GM19324 (cell line): ENCODE data around the gene POLR1G.
A peak's percentile ranks its signal among the peaks of the same experiment; 100 is the strongest.
"Not testable (repeated sequence)": the region's sequence is repeated elsewhere in the genome, so short reads cannot be mapped to it uniquely, and the experiment has no call there.

Experiments used
- ATAC-seq: cut with Tn5 transposase; IDR thresholded peaks from one replicate; pipeline ENCODE4 v1.9.1; 2021; ENCODE audit warnings: mild to moderate bottlenecking, moderate library complexity; ENCODE audit not compliant: unreplicated experiment, low FRiP score

Gene POLR1G

DNA sequence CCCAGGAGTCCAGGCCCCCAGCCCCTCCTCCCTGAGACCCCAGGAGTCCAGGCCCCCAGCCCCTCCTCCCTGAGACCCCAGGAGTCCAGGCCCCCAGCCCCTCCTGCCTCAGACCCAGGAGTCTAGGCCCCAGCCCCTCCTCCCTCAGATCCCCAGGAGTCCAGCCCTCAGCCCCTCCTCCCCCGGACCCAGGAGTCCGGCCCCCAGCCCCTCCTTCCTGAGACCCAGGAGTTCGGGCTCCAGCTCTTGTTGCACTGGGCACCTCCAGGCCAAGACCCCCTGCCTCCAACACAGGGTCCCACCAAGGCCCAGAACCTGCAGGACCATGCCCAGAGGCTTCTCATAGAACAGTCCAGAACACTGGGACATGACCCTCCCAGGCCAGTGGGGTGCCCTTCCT lies 13.5 kb downstream of the POLR1G start:
- no peak for ATAC-seq

DNA sequence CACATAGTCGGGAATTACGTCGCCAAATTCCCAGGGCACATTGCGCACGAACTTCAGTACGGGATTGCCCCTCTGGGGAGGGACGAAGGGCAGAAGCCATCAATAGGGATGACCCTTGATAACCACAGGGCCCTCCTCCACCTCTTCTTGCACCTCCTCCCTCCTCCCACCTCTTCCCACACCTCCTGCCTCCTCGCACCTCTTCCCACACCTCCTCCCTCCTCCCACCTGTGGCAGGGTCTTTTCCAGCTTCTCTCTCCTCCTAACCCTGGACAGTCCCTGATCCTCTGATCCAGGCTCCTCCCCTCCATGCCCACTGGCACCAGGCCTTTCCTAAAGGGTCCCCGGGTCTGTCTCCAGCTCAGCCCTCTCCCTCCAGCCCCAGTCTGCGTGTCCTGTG lies 13.9 kb downstream of the POLR1G start:
- ATAC-seq: no peak

DNA sequence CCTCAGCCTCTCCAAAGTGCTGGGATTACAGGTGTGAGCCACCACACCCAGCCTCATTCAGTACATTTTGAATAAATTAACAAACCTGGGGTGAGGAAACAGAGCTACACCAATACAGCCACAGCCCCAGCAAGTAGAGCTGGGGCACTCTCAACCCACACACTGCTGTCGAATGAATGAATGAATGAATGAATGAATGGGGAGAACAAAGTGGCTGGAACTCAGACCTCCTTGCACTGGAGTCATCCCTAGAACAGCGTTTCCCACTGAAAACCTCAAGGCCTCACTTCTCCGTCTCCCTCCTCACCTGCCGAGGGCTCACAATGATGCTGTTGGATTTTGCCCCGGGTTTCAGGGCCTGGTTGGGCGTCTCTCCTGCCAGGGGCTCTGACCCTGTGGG lies 14.4 kb downstream of the POLR1G start:
- no peak for ATAC-seq

DNA sequence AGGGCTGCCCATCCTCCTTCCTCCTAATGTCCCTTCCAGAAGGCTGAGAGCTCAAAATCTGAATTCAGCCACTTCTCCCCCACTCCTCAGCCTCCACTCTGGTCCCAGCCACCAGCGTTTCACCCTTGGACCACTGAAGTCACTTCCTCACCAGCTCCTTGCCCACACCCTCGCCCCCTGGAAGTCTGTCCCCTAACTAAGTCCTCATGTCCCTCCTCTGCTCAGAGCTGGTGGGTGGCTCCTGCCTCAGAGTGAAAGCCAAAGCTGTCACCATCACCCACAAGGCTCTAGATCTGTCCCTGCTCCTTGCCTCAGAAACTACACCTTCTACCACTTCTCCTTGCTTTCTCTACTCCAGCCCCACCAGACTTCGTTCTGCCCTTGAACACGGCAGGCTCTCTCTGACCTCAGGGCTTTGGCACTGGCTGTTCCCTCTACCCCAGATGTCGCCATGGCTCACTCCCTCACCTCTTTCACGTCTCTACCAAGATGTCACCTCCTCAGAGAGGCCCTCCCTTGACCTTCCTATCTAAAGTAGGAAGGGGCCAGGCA lies 15.6 kb downstream of the POLR1G start:
- no peak for ATAC-seq

DNA sequence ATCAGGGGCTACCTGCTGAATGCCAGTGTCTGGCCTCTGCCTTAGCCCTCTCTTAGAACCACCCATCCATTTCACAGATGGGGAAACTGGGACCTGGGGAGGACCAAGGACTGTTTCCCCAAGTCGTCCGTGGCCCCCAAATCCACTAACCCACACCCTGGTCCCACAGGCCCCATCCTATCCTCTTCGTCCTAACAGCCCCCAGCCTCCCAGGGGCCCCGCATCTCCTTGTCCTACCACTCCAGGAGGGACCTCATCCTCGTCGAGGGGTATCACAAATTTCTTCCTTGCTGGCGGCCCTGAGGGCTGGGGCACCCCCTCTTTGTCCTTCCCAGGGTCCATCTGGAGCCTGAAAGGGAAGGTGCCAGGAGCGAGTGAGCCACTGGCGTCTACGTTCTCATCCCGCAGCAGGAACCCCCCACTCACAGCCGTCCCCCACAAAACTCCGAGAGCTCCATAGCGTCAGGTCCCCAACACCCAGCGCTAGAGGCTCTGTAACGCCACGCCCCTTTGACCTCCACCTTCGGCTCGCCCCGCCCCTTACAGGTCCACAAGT lies 16.7 kb downstream of the POLR1G start:
- ATAC-seq: no peak

DNA sequence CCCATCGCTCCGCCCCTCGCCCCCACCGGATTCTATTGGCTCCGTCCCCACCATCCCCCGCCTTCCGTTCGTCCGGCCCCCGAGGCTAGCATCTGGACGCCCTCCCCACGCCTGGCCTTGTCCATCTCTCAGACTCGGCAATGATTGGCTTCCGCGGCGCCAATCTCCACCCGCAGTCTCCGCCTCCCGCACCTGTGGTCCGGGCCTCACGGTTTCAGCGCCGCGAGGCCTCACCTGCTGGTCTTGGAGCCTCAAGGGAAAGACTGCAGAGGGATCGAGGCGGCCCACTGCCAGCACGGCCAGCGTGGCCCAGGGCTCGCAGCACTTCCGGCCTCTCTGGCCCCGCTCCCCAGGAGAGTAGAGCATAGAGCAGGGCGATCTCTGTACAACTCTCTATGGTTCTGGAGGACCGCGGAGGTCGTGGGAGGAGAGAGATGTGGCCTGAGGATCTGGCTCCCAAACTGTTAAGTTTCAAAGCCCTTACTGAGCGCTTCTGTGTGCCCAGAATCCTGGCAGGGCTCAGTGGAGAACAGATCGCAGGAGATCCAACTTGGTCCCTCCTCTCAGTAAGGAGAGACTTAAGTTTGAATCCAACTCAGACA lies 17.2 kb downstream of the POLR1G start, which contains the start of gene ERCC1:
TSS of gene ERCC1 (minus strand) at position 329 of the 602 bp plus-strand sequence. CDS start 543 bp downstream, outside the sequence.
- ATAC-seq: peak; percentile 69

DNA sequence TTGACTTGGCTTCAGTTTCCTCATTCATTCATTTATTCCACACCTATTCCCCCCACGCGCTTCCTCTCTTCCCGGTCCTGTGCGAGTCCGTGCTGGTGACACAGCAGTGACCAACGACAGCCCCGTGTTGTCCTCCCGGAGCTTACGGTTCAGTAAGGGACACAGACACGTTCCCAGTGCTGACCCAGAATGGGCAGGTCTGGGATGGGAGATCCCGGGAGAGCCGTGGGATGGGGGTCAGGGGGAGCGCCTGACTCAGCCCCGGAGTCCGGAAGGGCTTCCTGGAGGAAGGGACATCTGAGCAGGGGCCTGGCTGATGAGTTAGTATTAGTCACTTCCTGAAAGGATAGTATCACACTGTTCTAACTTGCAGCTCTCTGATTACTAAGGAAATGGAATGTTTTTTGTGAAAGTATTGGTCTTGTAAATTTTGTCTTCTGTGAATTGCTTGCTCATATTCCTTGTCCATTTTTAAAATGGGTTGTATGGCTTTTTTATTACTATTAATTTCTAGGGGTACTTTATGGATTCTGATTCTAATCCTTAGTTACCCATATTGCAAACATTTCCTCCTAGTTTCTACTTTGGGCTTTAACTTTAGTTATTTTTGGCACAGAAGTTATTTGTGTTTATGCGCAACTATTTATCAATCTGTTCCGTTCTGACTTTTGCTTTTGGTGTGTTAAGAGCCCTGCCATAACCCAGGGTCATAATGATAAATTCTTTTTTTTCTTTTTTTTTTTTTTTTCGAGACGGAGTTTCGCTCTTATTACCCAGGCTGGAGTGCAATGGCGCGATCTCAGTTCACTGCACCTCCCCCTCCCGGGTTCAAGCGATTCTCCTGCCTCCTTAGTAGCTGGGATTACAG lies 18.0 kb downstream of the POLR1G start:
- ATAC-seq: no peak

DNA sequence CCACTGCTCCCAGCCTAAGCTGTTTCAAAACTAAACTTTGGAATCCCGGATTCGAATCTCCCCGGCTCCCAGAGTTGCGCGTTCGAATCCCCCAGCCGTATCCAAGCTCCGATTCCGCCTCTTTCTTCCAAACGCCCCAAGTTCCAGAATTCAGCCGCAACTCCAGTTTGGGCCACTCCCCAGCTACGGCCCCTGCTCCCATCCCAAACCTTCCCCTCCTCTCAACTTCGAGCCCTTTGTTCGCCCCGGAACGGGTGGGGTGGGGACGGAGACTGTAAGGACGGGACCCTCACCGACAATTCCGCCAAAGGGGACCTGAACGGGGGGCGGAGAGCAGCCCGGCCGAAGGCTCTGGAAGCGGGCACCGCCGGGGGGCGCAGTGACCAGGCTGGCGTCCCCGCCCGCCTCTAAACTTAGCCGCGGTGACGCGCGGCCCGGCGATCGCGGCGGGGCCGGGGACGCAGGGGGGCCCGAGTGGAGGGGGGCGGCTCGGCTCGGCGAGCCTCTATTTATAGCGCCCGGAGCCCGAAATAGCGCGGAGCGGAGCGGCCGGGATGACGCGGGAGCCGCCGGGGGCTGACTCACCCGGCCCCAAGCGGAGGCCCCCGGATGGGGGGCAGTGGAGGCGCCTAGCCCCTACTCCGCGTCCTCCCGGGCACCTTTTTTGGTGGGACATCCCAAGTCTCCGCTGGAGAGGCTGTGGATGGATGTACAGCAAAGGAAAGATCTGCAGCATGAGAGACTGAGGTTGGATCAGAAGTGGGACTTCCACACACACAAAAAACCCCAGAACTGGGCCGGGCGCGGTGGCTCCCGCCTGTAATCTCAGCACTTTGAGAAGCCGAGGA lies 22.2 kb downstream of the POLR1G start:
- no peak for ATAC-seq

DNA sequence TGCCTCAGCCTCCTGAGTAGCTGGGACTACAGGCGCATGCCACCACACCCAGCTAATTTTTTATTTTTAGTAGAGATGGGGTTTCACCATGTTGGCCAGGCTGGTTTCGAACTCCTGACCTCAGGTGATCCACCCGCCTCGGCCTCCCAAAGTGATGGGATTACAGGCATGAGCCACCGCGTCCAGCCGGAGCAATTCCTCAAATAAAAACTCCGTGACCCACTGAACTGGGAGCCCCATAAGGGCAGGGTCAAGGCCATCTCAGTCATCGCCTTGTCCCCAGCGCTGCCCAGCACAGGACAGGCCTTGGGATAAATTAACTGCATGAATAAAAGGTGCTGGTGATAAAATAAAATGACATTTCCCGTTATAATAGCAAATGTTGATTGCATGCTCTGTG lies 23.5 kb downstream of the POLR1G start:
- not testable (repeated sequence) for ATAC-seq

DNA sequence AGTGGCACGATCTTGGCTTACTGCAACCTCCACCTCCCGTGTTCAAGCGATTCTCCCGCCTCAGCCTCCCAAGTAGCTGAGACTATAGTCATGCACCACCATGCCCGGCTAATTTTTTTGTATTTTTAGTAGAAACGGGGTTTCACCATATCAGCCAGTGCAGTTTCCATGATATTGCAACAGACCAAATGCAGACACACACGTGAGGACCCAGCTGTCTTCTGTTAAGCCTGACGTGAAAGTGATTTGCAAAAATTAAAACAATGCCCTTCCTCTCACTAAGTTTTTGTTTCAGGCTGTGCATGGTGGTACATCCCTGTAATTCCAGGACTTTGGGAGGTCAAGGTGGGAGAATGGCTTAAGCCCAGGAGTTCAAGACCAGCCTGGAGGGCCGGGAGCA lies 24.6 kb downstream of the POLR1G start:
- not testable (repeated sequence) for ATAC-seq

DNA sequence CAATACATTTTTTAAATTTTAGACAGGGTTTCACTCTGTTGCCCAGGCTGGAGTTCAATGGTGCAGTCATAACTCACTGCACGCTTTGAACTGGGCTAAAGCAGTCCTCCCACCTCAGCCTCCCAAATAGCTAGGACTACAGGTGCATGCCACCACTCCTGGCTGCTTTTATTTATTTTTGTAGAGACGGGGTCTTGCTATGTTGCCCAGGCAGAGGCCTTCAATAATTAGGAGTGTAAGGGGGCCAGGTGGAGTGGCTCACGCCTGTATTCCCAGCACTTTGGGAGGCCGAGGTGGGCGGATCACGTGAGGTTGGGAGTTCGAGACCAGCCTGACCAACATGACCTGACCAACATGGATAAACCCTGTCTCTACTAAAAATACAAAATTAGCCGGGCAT lies 26.1 kb downstream of the POLR1G start:
- ATAC-seq: not testable (repeated sequence)

DNA sequence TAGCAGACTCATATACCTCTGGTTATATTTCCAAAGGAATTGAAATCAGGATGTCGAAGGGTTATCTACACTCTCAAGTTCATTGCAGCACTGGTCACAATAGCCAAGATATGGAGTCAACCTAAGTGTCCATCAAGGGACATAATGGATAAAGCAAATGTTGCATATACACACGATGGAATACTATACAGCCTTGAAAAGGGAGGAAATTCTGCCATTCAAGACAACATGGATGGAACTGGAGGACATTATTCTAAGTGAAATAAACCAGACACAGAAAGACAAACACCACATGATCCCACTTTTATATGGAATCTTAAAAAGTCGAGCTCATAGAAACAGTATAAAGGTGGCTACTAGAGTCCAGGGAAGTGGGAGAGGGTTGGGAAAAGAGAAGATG lies 30.9 kb downstream of the POLR1G start:
- ATAC-seq: no peak

DNA sequence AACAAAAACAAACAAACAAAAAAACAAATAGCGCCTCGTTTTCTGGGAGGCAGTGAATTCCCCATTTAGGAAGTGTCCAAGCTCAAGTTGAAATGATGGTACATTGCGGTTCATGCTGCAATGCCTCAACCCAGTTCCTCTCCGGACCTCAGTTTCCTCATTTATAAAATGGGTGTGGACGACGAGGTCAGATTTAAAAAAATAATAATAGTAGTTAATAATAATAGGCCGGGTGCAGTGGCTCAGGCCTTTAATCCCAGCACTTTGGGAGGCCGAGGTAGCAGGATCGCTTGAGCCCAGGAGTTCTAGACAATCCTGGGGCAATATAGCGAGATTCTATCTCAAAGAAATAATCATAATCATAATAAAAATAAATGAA lies 32.7 kb downstream of the POLR1G start:
- no peak for ATAC-seq

DNA sequence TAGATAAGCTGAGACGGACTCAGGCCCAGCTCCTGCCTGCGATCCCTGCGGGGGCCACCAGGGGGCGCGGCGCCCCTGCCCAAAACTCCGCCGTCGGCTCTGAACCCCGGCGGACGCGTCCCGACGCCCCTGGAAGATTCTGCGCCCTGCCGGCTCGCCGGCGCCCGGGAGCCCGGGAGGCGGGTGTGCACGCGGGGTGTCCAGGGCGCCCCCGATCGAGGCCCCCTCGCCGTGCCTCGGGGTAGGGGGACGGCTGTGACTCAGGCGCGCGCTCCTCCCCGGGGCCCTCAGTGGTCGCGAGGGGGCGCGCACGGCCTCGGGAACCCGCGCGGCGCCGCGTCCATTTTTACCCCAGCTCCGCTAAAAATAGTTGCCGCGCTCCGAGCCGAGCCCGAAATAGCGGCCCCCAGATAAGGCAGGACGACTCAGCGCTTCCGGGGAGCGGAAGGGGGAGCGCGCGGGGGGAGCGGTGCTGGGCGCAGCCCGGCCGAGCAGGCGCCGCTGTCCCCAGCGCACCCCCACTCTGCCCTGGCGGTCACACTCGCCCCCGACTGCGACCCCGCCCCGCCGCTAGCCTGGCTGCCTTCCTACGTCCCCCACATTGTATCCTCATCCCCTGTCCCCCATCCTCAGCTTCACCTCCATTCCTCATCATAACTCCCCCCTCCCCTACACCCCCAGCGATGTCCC lies 33.3 kb downstream of the POLR1G start:
- ATAC-seq: peak; percentile 72

DNA sequence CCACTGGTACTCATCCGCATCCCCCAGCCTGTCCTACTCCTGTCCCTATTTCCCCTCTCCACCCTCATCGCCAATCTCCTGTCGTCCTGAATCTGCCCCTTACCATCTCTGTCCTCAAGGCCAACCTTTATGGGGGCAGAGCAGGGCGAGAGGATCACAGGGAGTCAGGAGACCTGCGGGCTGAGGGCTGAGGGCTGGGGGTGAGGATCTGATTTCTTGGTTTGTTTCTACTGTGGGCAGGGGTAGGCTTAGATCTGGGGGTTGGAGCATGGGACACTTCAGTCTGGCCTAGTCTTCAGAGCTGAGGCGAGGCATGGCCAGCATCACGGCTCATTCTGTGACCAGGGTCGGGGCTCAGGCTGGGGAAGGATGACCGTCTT lies 33.8 kb downstream of the POLR1G start:
- no peak for ATAC-seq

DNA sequence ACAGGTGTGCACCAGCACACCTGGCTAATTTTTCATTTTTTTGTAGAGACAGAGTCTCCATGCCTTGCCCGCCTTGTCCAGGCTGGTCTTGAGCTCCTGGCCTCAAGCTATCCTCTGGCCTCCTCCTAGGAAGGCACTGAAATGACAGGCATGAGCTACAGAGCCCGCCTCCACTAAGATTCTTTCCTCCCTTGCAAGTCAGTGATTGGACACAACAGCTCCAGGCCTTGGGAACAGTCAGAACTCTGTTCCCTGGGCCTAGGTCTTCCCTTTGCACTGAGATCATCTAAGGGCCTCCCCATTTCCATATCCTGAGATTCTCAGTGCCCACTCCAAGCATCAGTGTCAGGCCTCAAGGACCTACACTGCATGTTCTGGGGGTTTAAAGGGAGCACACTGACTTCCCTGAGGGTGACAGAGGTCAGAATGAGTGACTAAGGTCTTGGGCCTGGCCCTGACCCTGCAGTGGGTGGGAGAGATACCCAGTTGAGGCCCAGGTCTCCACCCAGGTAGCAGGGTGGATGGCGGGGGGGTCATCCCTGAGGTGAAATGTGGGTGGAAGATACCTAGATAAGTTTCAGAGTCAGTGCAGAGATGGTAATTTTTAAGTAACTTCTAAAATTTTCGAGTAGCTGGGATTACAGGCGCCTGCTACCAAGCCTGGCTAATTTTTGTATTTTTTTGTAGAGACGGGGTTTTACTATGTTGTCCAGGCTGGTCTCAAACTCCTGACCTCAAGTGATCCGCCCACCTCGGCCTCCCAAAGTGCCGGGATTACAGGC lies 34.6 kb downstream of the POLR1G start:
- ATAC-seq: no peak

DNA sequence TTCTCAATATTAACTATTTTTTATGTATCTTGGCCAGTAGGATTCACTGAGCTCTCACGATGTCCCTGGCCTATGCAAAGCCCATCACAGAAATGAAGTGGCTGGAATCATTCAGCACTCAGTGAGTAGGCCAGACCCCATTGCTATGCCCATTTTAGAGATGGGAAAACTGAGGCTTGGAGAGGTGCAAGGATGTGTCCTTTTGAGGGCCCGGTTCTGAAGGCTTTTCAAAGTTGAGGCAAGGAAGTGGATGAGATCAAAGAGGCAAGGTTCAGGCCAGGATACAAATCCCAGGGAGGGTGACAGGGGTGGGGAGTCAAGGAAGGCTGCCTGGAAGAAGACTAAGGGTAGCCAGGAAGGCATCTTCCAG lies 35.9 kb downstream of the POLR1G start:
- no peak for ATAC-seq

DNA sequence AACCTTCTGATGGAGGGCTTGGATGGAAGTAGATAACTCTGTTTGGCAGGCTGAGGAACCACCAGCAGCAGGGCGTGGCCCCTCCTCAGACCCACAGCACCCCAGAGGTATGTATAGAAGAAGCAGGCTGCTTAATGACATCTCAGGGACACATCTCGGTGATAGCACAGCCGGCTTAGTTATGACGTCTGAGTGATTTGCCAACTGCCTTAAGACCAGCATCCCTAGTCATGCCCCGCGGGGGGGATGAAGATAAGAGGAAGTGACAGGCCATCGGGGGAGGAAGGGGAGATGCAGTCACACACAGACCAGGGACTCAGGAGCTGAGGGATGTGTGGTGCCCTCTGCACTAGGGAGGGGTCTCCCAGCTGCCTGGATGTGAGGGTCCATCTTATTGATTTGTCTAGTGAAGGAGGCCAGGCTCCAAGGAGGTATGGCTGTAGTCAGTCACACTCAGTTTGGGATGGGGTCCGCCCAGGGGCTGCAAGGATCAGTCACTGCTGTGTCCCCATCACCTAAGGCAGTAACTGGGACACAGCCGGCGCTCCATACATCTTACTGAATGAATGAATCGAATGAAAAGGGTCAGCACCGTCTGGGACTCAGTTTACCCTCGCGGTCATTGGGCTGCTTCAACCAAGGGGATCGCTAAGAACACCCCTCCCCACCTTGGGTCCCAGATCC lies 36.5 kb downstream of the POLR1G start:
- ATAC-seq: no peak
